K562 (cell line): ENCODE measurements around the gene NRROS. TPM values are rescaled to one million over a fixed set of nuclear protein-coding genes. Genes with fewer than 3 reads are reported as not detected.

Experiments
- ATAC-seq: fragments of 200-7000 bp; cut with Tn5 transposase; 3 replicates; pipeline ENCODE4 v1.9.1; 2020; ENCODE audit warnings: moderate library complexity
- BruUV-seq: library from RNA; stranded (reverse); fragments of 400-500 nt; replicated peaks from 2 replicates; lab custom pipeline; 2021; lab: Mats Ljungman, UMichigan
- CTCF ChIA-PET: fragments of 300-600 bp; formaldehyde crosslinking; extraction: SDS; loops from one replicate; lab custom pipeline; 2021; ENCODE audit warnings: low intra/inter-chr PET ratio; lab: Yijun Ruan, JAX
- POLR2A ChIA-PET: fragments of 300-600, 350-650 bp; sonication (Branson Sonifier 250); formaldehyde crosslinking; extraction: SDS; loops from one replicate; lab custom pipeline; 2021; ENCODE audit warnings: antibody characterized with exemption, inconsistent platforms; lab: Yijun Ruan, JAX
- DNase-seq, 4 experiments: peaks; one replicate each; pipeline versions ENCODE4 v3.0.0 to v3.0.0-alpha.2; 2011 to 2018; ENCODE audit warnings: low spot score in 3 of 4, mixed read lengths in 3 of 4; ENCODE audit errors: extremely low read depth in 1 of 4
- FAIRE-seq: peaks from 2 replicates; lab custom pipeline; 2011; peaks lifted over from hg19 to GRCh38; lab: Jason Lieb, UNC
- H2AFZ ChIP-seq: 2 replicates; pipeline ENCODE4 v1.6.0; 2011; ENCODE audit warnings: low read depth, low read length, control low read depth, inconsistent platforms
- H3K27ac ChIP-seq: fragments of 200-600 bp; 3 replicates; pipeline ENCODE4 v1.8.0; 2011; ENCODE audit warnings: low read depth, mild to moderate bottlenecking, control low read depth, inconsistent platforms, low read length, moderate library complexity, mixed read lengths; ENCODE audit errors: extremely low read depth
- H3K27me3 ChIP-seq, 2 experiments: fragments of 300-600 bp in 1 of 2; 2 replicates in 1 of 2; 3 replicates in 1 of 2; pipeline versions ENCODE4 v1.6.0 to v1.8.0; 2011; ENCODE audit warnings: inconsistent platforms in 2 of 2, low read length in 2 of 2, mild to moderate bottlenecking in 1 of 2, mixed read lengths in 1 of 2, moderate library complexity in 1 of 2; ENCODE audit not compliant: control insufficient read depth in 2 of 2, insufficient read depth in 2 of 2
- H3K36me3 ChIP-seq: fragments of 300-600 bp; 3 replicates; pipeline ENCODE4 v1.8.0; 2011; ENCODE audit warnings: mild to moderate bottlenecking, low read length, inconsistent platforms; ENCODE audit not compliant: control insufficient read depth, insufficient read depth
- H3K4me1 ChIP-seq, 2 experiments: fragments of 200-600 bp in 1 of 2; replicated peaks in 1 of 2; 2 replicates in 1 of 2; 3 replicates in 1 of 2; pipeline versions ENCODE4 v1.5.1 to v1.8.0; 2011; ENCODE audit warnings: inconsistent platforms in 2 of 2, low read length in 2 of 2, mild to moderate bottlenecking in 1 of 2, mixed read lengths in 1 of 2, moderate library complexity in 1 of 2; ENCODE audit not compliant: control insufficient read depth in 2 of 2, insufficient read depth in 2 of 2
- H3K4me2 ChIP-seq: 2 replicates; pipeline ENCODE4 v1.6.1; 2011; ENCODE audit warnings: low read length, control low read depth, inconsistent platforms, mixed read lengths; ENCODE audit not compliant: insufficient read depth
- H3K4me3 ChIP-seq: fragments of 200-600 bp; sonication (generic), shearing (Covaris generic); 2 replicates; pipeline ENCODE4 v1.5.1; 2016; ENCODE audit warnings: control low read depth, inconsistent platforms
- H3K79me2 ChIP-seq: fragments of 200-600 bp; 3 replicates; pipeline ENCODE4 v1.8.0; 2011; ENCODE audit warnings: low read length, inconsistent platforms; ENCODE audit not compliant: control insufficient read depth, insufficient read depth
- H3K9ac ChIP-seq, 2 experiments: 2 replicates each; pipeline versions ENCODE4 v1.6.0 to v1.6.1; 2011; ENCODE audit warnings: low read depth in 2 of 2, low read length in 2 of 2, control low read depth in 1 of 2, inconsistent platforms in 1 of 2, mild to moderate bottlenecking in 1 of 2, mixed read lengths in 1 of 2; ENCODE audit not compliant: insufficient read depth in 1 of 2
- H3K9me1 ChIP-seq: one replicate; pipeline ENCODE4 v1.6.0; 2011; ENCODE audit warnings: inconsistent platforms, mild to moderate bottlenecking, low read length, moderate library complexity; ENCODE audit not compliant: control insufficient read depth, insufficient read depth
- H3K9me3 ChIP-seq: replicated peaks from 2 replicates; pipeline ENCODE4 v1.5.1; 2011; ENCODE audit warnings: low read depth, low read length, inconsistent platforms; ENCODE audit not compliant: control insufficient read depth, insufficient read depth
- H4K20me1 ChIP-seq: replicated peaks from 2 replicates; pipeline ENCODE4 v1.6.1; 2011; ENCODE audit warnings: low read length, inconsistent platforms, mixed read lengths; ENCODE audit not compliant: control insufficient read depth, insufficient read depth
- CREM ChIP-seq: IDR thresholded peaks from 2 replicates; pipeline ENCODE4 v1.6.1; 2014; ENCODE audit warnings: antibody characterized with exemption, low read depth
- HDAC2 ChIP-seq: fragments of 450-650 bp; IDR thresholded peaks from 2 replicates; pipeline ENCODE4 v1.6.1; 2016; ENCODE audit warnings: mild to moderate bottlenecking
- KLF6 ChIP-seq: fragments of 250-450 bp; sonication (Bioruptor Pico); IDR thresholded peaks from 2 replicates; pipeline ENCODE4 v1.4.0; 2020; ENCODE audit warnings: mild to moderate bottlenecking, moderate library complexity, borderline replicate concordance
- MTF1 ChIP-seq: fragments of 250-450 bp; sonication (Bioruptor Pico); IDR thresholded peaks from 2 replicates; pipeline ENCODE4 v1.9.0; 2021; ENCODE audit warnings: moderate library complexity, mild to moderate bottlenecking, inconsistent platforms, borderline replicate concordance
- NFE2 ChIP-seq: IDR thresholded peaks from 2 replicates; pipeline ENCODE4 v1.6.1; 2014; ENCODE audit warnings: antibody characterized with exemption, low read depth
- SMARCA4 ChIP-seq: fragments of 450-650 bp; IDR thresholded peaks from 2 replicates; pipeline ENCODE4 v1.6.1; 2016
- SOX6 ChIP-seq: fragments of 450-650 bp; IDR thresholded peaks from 2 replicates; pipeline ENCODE4 v1.6.1; 2014; ENCODE audit warnings: mild to moderate bottlenecking
- ZBTB1 ChIP-seq: sonication (generic); formaldehyde crosslinking; IDR thresholded peaks from 2 replicates; pipeline ENCODE4 v1.8.1; 2023; ENCODE audit warnings: missing genetic modification reagents, low read depth, mild to moderate bottlenecking, borderline replicate concordance
- ZNF41 ChIP-seq: fragments of 250-450 bp; sonication (Bioruptor Pico); conservative IDR thresholded peaks from 2 replicates; pipeline ENCODE4 v1.4.0; 2020; ENCODE audit warnings: mild to moderate bottlenecking
- WGBS: fragments of 100-300 bp; shearing (Covaris generic); methylation state at CpG from one replicate; pipeline ENCODE4 v1.1.6; 2016; ENCODE audit warnings: low coverage, mixed read lengths; ENCODE audit not compliant: insufficient coverage; ENCODE audit errors: missing lambda C conversion rate; 5-methylcytosine and 5-hydroxymethylcytosine counted together
- in situ Hi-C: fragments of 300-500 bp; cut with MboI; formaldehyde crosslinking; loops from 4 replicates; pipeline ENCODE4 v1.15.0; 2018; ENCODE audit warnings: inconsistent platforms, mixed read lengths
- intact Hi-C: fragments of 100-400 bp; cut with micrococcal nuclease; formaldehyde crosslinking; loops from 2 replicates; pipeline ENCODE4 v1.14.2; 2022
- polyA plus RNA-seq, 8 experiments: library from polyadenylated mRNA; depleted of rRNA in 4 of 8; stranded (reverse) in 5 of 8; unstranded in 3 of 8; fragments of >200 nt; fragmentation: Nextera tagmentation in 2 of 8; fragmentation: Illumina TruSeq in 1 of 8; extraction: Ambion mirVana in 2 of 8; extraction: Trizol in 1 of 8; gene quantifications; 2 replicates each; pipeline versions ENCODE4 v1.2.1 to v1.2.3, GENCODE V29; 2011 to 2014; ENCODE audit warnings: inconsistent platforms in 1 of 8, missing spikeins in 1 of 8
- total RNA-seq, 7 experiments: library from RNA; depleted of rRNA in 6 of 7; stranded (reverse); fragments of >200 nt in 6 of 7; fragmentation: Illumina TruSeq in 2 of 7; extraction: Trizol in 2 of 7; gene quantifications; 2 replicates each; pipeline versions ENCODE4 v1.2.1 to v1.2.3, GENCODE V29; 2011 to 2021; ENCODE audit warnings: low replicate concordance in 1 of 7
- TF ChIP-seq, protein P1 (sequence below): fragments of 450-650 bp; formaldehyde crosslinking; conservative IDR thresholded peaks from 2 replicates; pipeline ENCODE4 v1.4.0; 2022; ENCODE audit warnings: mild to moderate bottlenecking, missing genetic modification characterization
- TF ChIP-seq, protein P2 (sequence below): fragments of 250-450 bp; sonication (Bioruptor Pico); IDR thresholded peaks from 2 replicates; pipeline ENCODE4 v1.4.0; 2020; ENCODE audit warnings: mild to moderate bottlenecking, moderate library complexity, borderline replicate concordance

Gene NRROS
- total and polyA plus RNA-seq, 9 of the 15 experiments (the other 6 are each of a cell fraction or from before 2014, with no cell fraction given) = 0.34 to 13.8 (median 3.8) TPM

DNA sequence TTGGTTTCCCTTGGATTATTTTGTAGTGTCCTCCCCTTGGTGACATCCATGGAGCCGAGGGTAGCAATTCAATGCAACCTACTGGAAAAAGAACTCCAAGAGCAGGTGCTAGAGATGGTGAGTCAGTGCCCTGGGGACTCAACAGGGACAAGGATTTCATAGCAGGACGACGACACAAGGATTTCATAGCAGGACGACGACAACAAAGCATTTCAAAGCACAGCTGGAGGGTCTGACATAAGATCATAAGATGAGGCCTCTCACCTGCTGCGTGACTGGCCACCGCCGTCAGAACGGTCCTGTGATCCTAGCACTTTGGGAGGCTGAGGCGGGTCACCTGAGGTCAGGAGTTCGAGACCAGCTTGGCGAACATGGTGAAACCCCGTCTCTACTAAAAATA lies 22.5 kb downstream of the NRROS start:
- no TSS peak for BruUV-seq
- ChIA-PET POLR2A (no interaction called here), CTCF (no interaction called here)
- H3K9me3 ChIP-seq = no peaks in the 10 kb centered on the region
- no peak for ATAC-seq
- no peaks in the 10 kb centered on the region for H4K20me1 ChIP-seq
- intact Hi-C loops (no loop called here), in situ Hi-C loops (no loop called here)
- no peaks in the 10 kb centered on the region for H3K27me3 ChIP-seq
- H3K9me1 ChIP-seq = no peaks in the 10 kb centered on the region
- 85% methylated on average over 5 of the region's 13 CpGs for WGBS
- no peak for FAIRE-seq
- H3K36me3 ChIP-seq = peaks cover 30% of the 10 kb centered on the region
- H3K79me2 ChIP-seq = no peaks in the 10 kb centered on the region
- no peak for DNase-seq
- peak overlapping the region; percentile 56; the same call in 1 of the 3 replicates for H3K27ac ChIP-seq
- H3K4me2 ChIP-seq = no peak overlapping the region
- H2AFZ ChIP-seq = no peak overlapping the region
- no peak for TF ChIP-seq MTF1 (CRISPR knock-in tag)
- peaks cover 22 to 40% of the 10 kb centered on the region in 2 experiments for H3K4me1 ChIP-seq
- no peak overlapping the region for H3K4me3 ChIP-seq
- H3K9ac ChIP-seq = no peak overlapping the region

DNA sequence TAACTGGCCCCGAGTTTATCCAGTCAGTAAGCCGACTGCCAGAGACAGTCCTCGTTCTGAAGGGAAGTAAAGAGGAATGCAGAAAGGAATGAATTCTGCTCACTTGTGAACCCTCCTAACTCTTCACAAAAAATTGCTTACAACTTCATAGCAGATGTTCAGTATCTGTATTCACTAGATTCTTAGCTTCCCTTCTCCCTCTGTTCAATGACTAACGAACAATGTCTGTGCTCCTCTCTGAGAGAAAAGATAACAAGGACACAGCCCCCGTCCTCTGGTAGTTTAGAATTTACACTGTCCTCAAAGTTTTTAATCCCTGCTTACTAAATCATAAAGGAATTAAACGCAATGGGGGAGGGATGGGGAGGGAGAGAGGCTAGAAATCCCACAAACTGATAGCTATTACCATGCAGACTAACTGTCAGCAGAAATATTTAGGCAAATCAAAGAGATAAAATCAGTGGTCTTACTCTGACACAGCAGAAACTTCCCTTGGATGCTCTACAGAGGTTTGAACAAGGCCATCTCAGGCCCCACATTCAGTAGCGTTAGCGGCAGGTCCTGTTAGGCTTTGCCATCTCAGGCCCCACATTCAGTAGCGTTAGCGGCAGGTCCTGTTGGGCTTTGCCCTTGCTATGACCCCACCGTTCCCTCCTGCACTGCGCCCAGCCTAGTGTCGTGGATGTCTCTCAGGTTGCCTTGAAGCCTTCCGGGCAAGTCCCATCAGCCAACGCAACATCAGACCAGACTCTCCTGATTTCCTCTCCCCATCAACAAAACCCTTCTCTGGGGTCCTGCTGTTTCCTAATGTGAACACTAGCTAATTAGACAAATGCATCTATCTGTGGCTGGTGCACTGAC lies 23.4 kb downstream of the NRROS start:
- 17% methylated on average over 15 of the region's 15 CpGs for WGBS
- BruUV-seq = no TSS peak
- peak; percentile 63 for TF ChIP-seq SOX6
- peak; percentile 84 for TF ChIP-seq SMARCA4
- no peak for TF ChIP-seq KLF6 (CRISPR knock-in tag)
- TF ChIP-seq, protein P1, sequence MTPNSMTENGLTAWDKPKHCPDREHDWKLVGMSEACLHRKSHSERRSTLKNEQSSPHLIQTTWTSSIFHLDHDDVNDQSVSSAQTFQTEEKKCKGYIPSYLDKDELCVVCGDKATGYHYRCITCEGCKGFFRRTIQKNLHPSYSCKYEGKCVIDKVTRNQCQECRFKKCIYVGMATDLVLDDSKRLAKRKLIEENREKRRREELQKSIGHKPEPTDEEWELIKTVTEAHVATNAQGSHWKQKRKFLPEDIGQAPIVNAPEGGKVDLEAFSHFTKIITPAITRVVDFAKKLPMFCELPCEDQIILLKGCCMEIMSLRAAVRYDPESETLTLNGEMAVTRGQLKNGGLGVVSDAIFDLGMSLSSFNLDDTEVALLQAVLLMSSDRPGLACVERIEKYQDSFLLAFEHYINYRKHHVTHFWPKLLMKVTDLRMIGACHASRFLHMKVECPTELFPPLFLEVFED (CRISPR knock-in tag) = no peak
- TF ChIP-seq, protein P2, sequence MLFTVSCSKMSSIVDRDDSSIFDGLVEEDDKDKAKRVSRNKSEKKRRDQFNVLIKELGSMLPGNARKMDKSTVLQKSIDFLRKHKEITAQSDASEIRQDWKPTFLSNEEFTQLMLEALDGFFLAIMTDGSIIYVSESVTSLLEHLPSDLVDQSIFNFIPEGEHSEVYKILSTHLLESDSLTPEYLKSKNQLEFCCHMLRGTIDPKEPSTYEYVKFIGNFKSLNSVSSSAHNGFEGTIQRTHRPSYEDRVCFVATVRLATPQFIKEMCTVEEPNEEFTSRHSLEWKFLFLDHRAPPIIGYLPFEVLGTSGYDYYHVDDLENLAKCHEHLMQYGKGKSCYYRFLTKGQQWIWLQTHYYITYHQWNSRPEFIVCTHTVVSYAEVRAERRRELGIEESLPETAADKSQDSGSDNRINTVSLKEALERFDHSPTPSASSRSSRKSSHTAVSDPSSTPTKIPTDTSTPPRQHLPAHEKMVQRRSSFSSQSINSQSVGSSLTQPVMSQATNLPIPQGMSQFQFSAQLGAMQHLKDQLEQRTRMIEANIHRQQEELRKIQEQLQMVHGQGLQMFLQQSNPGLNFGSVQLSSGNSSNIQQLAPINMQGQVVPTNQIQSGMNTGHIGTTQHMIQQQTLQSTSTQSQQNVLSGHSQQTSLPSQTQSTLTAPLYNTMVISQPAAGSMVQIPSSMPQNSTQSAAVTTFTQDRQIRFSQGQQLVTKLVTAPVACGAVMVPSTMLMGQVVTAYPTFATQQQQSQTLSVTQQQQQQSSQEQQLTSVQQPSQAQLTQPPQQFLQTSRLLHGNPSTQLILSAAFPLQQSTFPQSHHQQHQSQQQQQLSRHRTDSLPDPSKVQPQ (CRISPR knock-in tag) = no peak
- no peak for TF ChIP-seq ZBTB1 (CRISPR knock-in tag)
- 0 out of 2 replicates have a peak, but pooled peaks have one; percentile 24 for TF ChIP-seq CREM
- TF ChIP-seq HDAC2 = peak; percentile 85
- TF ChIP-seq NFE2 = peak; percentile 96
- TF ChIP-seq ZNF41 (CRISPR knock-in tag) = no peak

More for the DNA sequence above, 23.4 kb downstream of the NRROS start:
- H4K20me1 ChIP-seq = no peaks in the 10 kb centered on the region
- peak overlapping the region in 1 of 2 experiments; percentile 79; a peak in 1 of 4 replicates for H3K9ac ChIP-seq
- POLR2A ChIA-PET = interaction anchor here (0.6 kb wide), 1 partner anchor 81 kb away, joined by 3 read pairs; no protein-coding TSS in a partner anchor
- H3K4me3 ChIP-seq = no peak overlapping the region
- peak overlapping the region; percentile 56 for H3K27ac ChIP-seq
- CTCF ChIA-PET = no interaction called here
- FAIRE-seq (peak; percentile 86), DNase-seq (peak in 2 of 4 experiments; percentile 46 to 70), ATAC-seq (peak; percentile 83)
- in situ Hi-C loops (no loop called here), intact Hi-C loops (no loop called here)
- peak overlapping the region; percentile 53; the same call in 1 of the 2 replicates for H2AFZ ChIP-seq
- no peaks in the 10 kb centered on the region for H3K27me3 ChIP-seq
- no peaks in the 10 kb centered on the region for H3K9me1 ChIP-seq
- peaks cover 22% of the 10 kb centered on the region for H3K36me3 ChIP-seq
- peak overlapping the region; percentile 50 for H3K4me2 ChIP-seq
- H3K9me3 ChIP-seq = no peaks in the 10 kb centered on the region
- H3K79me2 ChIP-seq = no peaks in the 10 kb centered on the region
- H3K4me1 ChIP-seq = peaks cover 22 to 40% of the 10 kb centered on the region in 2 experiments
